ENCODE measurements around the gene TRIM38. TPM values are rescaled to one million over a fixed set of nuclear protein-coding genes. Genes with fewer than 3 reads are reported as not detected.

Gene TRIM38
- total RNA-seq, 5 donors from 2014 or later (not counting 1 experiment from before 2014, with no cell fraction given) = 20.5 to 29.3 (median 26.2) TPM

DNA sequence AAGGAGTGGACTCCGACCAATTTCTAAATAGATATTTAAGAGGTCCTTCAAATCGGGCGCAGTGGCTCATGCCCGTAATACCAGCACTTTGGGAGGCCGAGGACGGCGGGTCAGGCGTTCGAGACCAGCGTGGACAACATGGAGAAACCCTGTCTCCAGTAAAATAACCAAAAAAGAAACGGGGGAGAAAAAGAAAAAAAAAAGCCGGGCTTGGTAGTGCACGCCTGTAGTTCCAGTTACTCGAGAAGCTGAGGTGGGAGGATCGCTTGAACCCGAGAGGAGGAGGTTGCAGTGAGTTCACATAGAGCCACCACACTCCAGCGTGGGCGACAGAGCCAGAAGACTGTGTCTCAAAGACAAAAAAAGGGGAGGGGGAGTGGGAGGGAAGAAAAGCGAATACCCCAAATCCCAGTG, 71.3 kb downstream of the TRIM38 start:
- Mint-ChIP-seq H3K27me3 (no peaks in the 10 kb centered on the region), H3K9me3 (no peaks in the 10 kb centered on the region), H3K4me3 (peak overlapping the region; percentile 90 to 95 (median 92)), H3K4me1 (peaks cover 33 to 35% (median 34%) of the 10 kb centered on the region in 3 donors), H3K27ac (peak overlapping the region; percentile 94 to 98), H3K36me3 (no peaks in the 10 kb centered on the region)
- Histone ChIP-seq H3K36me3 (ENCODE audit: control insufficient read depth in 2 of 2, extremely low read depth in 1 of 2, insufficient read depth in 1 of 2, low read length in 1 of 2) (no peaks in the 10 kb centered on the region), H3K4me1 (ENCODE audit: control insufficient read depth in 1 of 2, extremely low read depth in 1 of 2, insufficient read depth in 2 of 2, low read length in 2 of 2) (peaks cover 21 to 23% of the 10 kb centered on the region in 2 experiments), H3K27me3 (replicated peaks in 1 of 2; ENCODE audit: control insufficient read depth in 2 of 2, extremely low read depth in 1 of 2, insufficient read depth in 2 of 2, low read length in 1 of 2) (no peaks in the 10 kb centered on the region), H3K27ac (ENCODE audit: low read length) (peak overlapping the region; percentile 74), H3K4me3 (ENCODE audit: control insufficient read depth in 1 of 2, extremely low read depth in 1 of 2, low read length in 1 of 2) (peak overlapping the region; percentile 61 to 84), H3K9me3 (no peaks in the 10 kb centered on the region)
- CTCF ChIA-PET = no interaction called here
- WGBS (ENCODE audit: insufficient coverage) = 4% methylated on average over 7 of the region's 19 CpGs
- peak in 1 of 35 experiments; percentile 31 for DNase-seq
- POLR2A ChIA-PET = interaction anchor here (1.0 to 15.4 kb wide), 5 partner anchors 9 to 165 kb away, joined by 3 to 682 read pairs (median 26); a partner anchor contains a TSS
- no peak for ATAC-seq (replicated peaks in 1 of 4)

DNA sequence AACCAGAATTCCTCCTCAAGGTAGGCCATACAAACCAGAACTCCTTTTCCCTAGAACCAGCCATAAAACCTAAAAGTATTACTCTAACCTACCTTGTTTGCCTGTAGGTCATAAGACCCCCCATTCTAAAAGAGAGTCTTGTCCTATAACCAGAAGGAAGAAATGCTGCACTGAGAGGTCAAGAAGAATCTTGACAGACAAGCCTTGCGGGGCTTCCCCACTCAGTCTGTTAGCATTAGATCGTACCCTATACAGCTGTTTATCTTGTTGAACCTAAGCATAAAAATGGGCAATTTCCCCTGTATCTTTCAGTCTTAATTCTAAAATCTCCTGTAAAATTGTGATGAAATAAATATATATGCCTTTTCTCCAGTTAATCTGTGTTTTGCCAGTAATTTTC, 72.3 kb downstream of the TRIM38 start:
- DNase-seq (no peak), ATAC-seq (replicated peaks in 1 of 4) (no peak)
- Histone ChIP-seq H3K27me3 (replicated peaks in 1 of 2; ENCODE audit: control insufficient read depth in 2 of 2, extremely low read depth in 1 of 2, insufficient read depth in 2 of 2, low read length in 1 of 2) (no peaks in the 10 kb centered on the region), H3K36me3 (ENCODE audit: control insufficient read depth in 2 of 2, extremely low read depth in 1 of 2, insufficient read depth in 1 of 2, low read length in 1 of 2) (no peaks in the 10 kb centered on the region), H3K4me3 (ENCODE audit: control insufficient read depth in 1 of 2, extremely low read depth in 1 of 2, low read length in 1 of 2) (no peak overlapping the region), H3K27ac (ENCODE audit: low read length) (no peak overlapping the region), H3K9me3 (no peaks in the 10 kb centered on the region), H3K4me1 (ENCODE audit: control insufficient read depth in 1 of 2, extremely low read depth in 1 of 2, insufficient read depth in 2 of 2, low read length in 2 of 2) (peaks cover 21 to 23% of the 10 kb centered on the region in 2 experiments)
- Mint-ChIP-seq H3K9me3 (no peaks in the 10 kb centered on the region), H3K27ac (no peak overlapping the region), H3K4me3 (peak overlapping the region in 2 of 3 donors; percentile 13 to 92), H3K27me3 (no peaks in the 10 kb centered on the region), H3K36me3 (no peaks in the 10 kb centered on the region), H3K4me1 (peaks cover 33 to 35% (median 34%) of the 10 kb centered on the region in 3 donors)
- ChIA-PET CTCF (no interaction called here), POLR2A (interaction anchor here in 1 of 2 donors (0.7 to 15.4 kb wide), 3 partner anchors 9 to 13 kb away, joined by 5 to 682 read pairs (median 147); a partner anchor contains a TSS)
- no CpG with 5 or more reads among the region's 2 CpGs for WGBS (ENCODE audit: insufficient coverage)

Other genes starting within 250 kb of the TRIM38 start
- not detected for gene SLC17A4, start 208.1 kb upstream of the TRIM38 start, total RNA-seq
- under 1 TPM in 1 of 5 donors, not detected in 4; 0.16 TPM for gene SLC17A1, start 130.8 kb upstream of the TRIM38 start, total RNA-seq
- gene SLC17A3, start 88.6 kb upstream of the TRIM38 start, total RNA-seq = 1 to 10 TPM in 1 of 5 donors, under 1 TPM in 3, not detected in 1; 0.38 to 1.0 (median 0.67) TPM
- gene SLC17A2, start 32.1 kb upstream of the TRIM38 start, total RNA-seq = not detected
- 1 to 10 TPM; 1.0 to 2.4 (median 1.8) TPM for gene HFE, start 124.6 kb downstream of the TRIM38 start, total RNA-seq